ENCODE measurements around the gene ATP2C2. TPM values are rescaled to one million over a fixed set of nuclear protein-coding genes. Genes with fewer than 3 reads are reported as not detected.

The ATP2C2 gene
- total RNA-seq, 1 experiment from 2014 or later: 26.0 TPM

DNA sequence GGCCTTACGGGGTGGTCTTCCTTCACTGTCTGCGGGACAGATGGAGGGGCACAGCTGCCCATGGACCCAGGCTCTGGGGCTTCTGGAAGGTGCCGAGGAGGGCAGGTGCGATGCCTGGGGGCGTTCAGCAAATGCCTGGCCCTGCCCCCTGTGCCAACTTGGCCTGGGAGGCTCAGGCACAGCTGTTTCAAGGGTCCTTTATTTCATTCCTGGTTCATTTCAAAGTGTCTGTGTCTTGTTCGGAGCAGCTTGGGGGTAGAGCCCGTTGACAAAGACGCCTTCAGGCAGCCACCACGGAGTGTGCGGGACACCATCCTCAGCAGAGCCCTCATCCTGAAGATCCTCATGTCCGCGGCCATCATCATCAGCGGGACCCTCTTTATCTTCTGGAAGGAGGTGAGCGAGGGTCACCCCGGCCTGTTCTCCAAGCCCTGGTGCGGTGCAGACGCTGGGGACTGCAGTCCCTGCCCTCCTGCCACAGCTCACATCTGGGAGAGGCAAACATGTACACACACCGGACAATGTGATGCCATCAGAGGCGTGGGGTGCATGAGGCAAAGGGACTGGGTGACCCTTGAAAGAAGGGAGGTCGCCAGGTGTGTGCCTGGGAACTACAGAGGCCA, 92.2 kb downstream of the ATP2C2 start:
- POLR2A ChIA-PET (ENCODE audit: unreplicated experiment): no interaction called here
- H3K4me2 ChIP-seq (ENCODE audit: low read length): no peak overlapping the region
- H3K4me1 ChIP-seq (ENCODE audit: insufficient read depth, low read length): peaks cover 8% of the 10 kb centered on the region; the same call in 1 of the 2 replicates
- CTCF ChIA-PET: no interaction called here
- no peaks in the 10 kb centered on the region for H4K20me1 ChIP-seq (ENCODE audit: low read length)
- H3K9ac ChIP-seq (ENCODE audit: low read length): no peak overlapping the region
- no peak overlapping the region for H2AFZ ChIP-seq (ENCODE audit: low read length)
- BruUV-seq (replicated peaks): no TSS peak
- no peaks in the 10 kb centered on the region for H3K27me3 ChIP-seq (ENCODE audit: low read length)
- H3K27ac ChIP-seq (ENCODE audit: low read length): no peak overlapping the region
- ATAC-seq (no peak), DNase-seq (no peak)
- no peaks in the 10 kb centered on the region for H3K79me2 ChIP-seq (ENCODE audit: low read length)
- H3F3A ChIP-seq (ENCODE audit: low read length, unreplicated experiment): no peaks in the 10 kb centered on the region
- H3K36me3 ChIP-seq (ENCODE audit: low read depth, low read length): no peaks in the 10 kb centered on the region
- H3K4me3 ChIP-seq (ENCODE audit: low read length): no peak overlapping the region
- intact Hi-C loops (cut with micrococcal nuclease): no loop called here
- H3K9me3 ChIP-seq (ENCODE audit: low read length): no peaks in the 10 kb centered on the region
- TF ChIP-seq EZH2phosphoT487 (IDR thresholded peaks at IDR 0.05; ENCODE audit: borderline replicate concordance, low read length) (no peak), EZH2 (IDR thresholded peaks at IDR 0.05; ENCODE audit: low read length, unreplicated experiment) (no peak)
- TF ChIP-seq, protein P1, sequence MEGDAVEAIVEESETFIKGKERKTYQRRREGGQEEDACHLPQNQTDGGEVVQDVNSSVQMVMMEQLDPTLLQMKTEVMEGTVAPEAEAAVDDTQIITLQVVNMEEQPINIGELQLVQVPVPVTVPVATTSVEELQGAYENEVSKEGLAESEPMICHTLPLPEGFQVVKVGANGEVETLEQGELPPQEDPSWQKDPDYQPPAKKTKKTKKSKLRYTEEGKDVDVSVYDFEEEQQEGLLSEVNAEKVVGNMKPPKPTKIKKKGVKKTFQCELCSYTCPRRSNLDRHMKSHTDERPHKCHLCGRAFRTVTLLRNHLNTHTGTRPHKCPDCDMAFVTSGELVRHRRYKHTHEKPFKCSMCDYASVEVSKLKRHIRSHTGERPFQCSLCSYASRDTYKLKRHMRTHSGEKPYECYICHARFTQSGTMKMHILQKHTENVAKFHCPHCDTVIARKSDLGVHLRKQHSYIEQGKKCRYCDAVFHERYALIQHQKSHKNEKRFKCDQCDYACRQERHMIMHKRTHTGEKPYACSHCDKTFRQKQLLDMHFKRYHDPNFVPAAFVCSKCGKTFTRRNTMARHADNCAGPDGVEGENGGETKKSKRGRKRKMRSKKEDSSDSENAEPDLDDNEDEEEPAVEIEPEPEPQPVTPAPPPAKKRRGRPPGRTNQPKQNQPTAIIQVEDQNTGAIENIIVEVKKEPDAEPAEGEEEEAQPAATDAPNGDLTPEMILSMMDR (conservative IDR thresholded peaks at IDR 0.05; ENCODE audit: low read depth, low read length): no peak
- H3K9me2 ChIP-seq (replicated peaks; ENCODE audit: low read length): no peaks in the 10 kb centered on the region

DNA sequence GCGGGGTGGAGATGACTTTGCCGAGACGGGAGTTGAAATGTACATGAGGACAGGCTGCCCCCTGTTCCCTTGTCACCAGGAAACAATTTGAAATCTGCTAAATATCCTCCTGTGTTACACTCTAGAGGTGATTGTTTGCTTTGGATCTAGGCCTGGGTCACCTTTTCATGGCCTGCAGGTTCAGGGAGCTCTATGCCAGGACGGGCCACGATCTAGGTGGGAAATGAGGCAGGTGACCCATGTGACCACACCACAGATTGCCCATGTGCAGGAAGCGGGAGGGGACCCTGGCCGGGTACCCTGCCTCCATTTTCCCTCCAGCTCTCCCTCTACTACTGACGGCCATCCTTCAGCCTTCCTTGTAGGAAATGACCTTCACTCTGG, 92.7 kb downstream of the ATP2C2 start:
- no peak overlapping the region for H2AFZ ChIP-seq (ENCODE audit: low read length)
- H3K79me2 ChIP-seq (ENCODE audit: low read length): no peaks in the 10 kb centered on the region
- H3K36me3 ChIP-seq (ENCODE audit: low read depth, low read length): no peaks in the 10 kb centered on the region
- ATAC-seq (no peak), DNase-seq (no peak)
- H3K27ac ChIP-seq (ENCODE audit: low read length): no peak overlapping the region
- H3K9ac ChIP-seq (ENCODE audit: low read length): no peak overlapping the region
- peaks cover 8% of the 10 kb centered on the region; the same call in 1 of the 2 replicates for H3K4me1 ChIP-seq (ENCODE audit: insufficient read depth, low read length)
- H4K20me1 ChIP-seq (ENCODE audit: low read length): no peaks in the 10 kb centered on the region
- no TSS peak for BruUV-seq (replicated peaks)
- no peaks in the 10 kb centered on the region for H3K9me3 ChIP-seq (ENCODE audit: low read length)
- TF ChIP-seq, protein P1 (conservative IDR thresholded peaks at IDR 0.05; ENCODE audit: low read depth, low read length): no peak
- TF ChIP-seq EZH2 (IDR thresholded peaks at IDR 0.05; ENCODE audit: low read length, unreplicated experiment) (no peak), EZH2phosphoT487 (IDR thresholded peaks at IDR 0.05; ENCODE audit: borderline replicate concordance, low read length) (no peak)
- H3K9me2 ChIP-seq (replicated peaks; ENCODE audit: low read length): no peaks in the 10 kb centered on the region
- ChIA-PET CTCF (no interaction called here), POLR2A (ENCODE audit: unreplicated experiment) (no interaction called here)
- no peaks in the 10 kb centered on the region for H3K27me3 ChIP-seq (ENCODE audit: low read length)
- H3K4me2 ChIP-seq (ENCODE audit: low read length): no peak overlapping the region
- H3K4me3 ChIP-seq (ENCODE audit: low read length): no peak overlapping the region
- intact Hi-C loops (cut with micrococcal nuclease): no loop called here
- H3F3A ChIP-seq (ENCODE audit: low read length, unreplicated experiment): no peaks in the 10 kb centered on the region
